ENCODE measurements around the gene BTG1. TPM values are rescaled to one million over a fixed set of nuclear protein-coding genes. Genes with fewer than 3 reads are reported as not detected.

The BTG1 gene
- polyA plus RNA-seq, 3 donors, result 189 to 242 (median 192) TPM

- Mint-ChIP-seq H3K27ac (no peak overlapping the region), H3K4me3 (no peak overlapping the region), H3K4me1 (peaks cover 36% of the 10 kb centered on the region), H3K9me3 (peaks cover 0 to 2% (median 0%) of the 10 kb centered on the region in 7 donors), H3K36me3 (peaks cover 9 to 13% of the 10 kb centered on the region in 2 donors), H3K27me3 (ENCODE audit: low read depth in 3 of 3) (no peaks in the 10 kb centered on the region)
- Histone ChIP-seq H3K27me3 (ENCODE audit: control insufficient read depth in 2 of 2, insufficient read depth in 2 of 2, low read length in 2 of 2) (no peaks in the 10 kb centered on the region), H3K4me1 (ENCODE audit: control insufficient read depth in 1 of 2, insufficient read depth in 2 of 2, low read length in 2 of 2) (peaks cover 27 to 42% of the 10 kb centered on the region in 2 donors), H3K79me2 (ENCODE audit: insufficient read depth, low read length) (peaks cover 19% of the 10 kb centered on the region), H3K36me3 (replicated peaks in 1 of 2; ENCODE audit: control insufficient read depth in 1 of 2, insufficient read depth in 2 of 2, low read length in 2 of 2) (peaks cover 3 to 8% of the 10 kb centered on the region in 2 donors), H3K27ac (ENCODE audit: low read depth in 1 of 2, low read length in 2 of 2) (no peak overlapping the region), H3K9ac (ENCODE audit: insufficient read depth, low read length, poor library complexity, severe bottlenecking) (no peak overlapping the region), H2AFZ (ENCODE audit: insufficient read depth, low read depth, low read length, poor library complexity, severe bottlenecking) (no peak overlapping the region), H3K4me3 (replicated peaks in 1 of 3; ENCODE audit: low read depth in 2 of 3, low read length in 3 of 3) (no peak overlapping the region), H3K4me2 (replicated peaks; ENCODE audit: extremely low read depth, low read length, poor library complexity, severe bottlenecking) (no peak overlapping the region), H4K20me1 (ENCODE audit: insufficient read depth, low read length) (no peaks in the 10 kb centered on the region), H3K9me3 (replicated peaks in 1 of 2; ENCODE audit: control insufficient read depth in 1 of 2, insufficient read depth in 1 of 2, low read length in 2 of 2) (no peaks in the 10 kb centered on the region)
- no peak for DNase-seq
- no peak for TF ChIP-seq CTCF (IDR thresholded peaks at IDR 0.05)
- WGBS (ENCODE audit: insufficient coverage), result no CpG with 5 or more reads among the region's 2 CpGs
- intact Hi-C loops (cut with micrococcal nuclease), result loop anchor here in 1 of 2 donors (10.0 kb wide), 1 partner anchor 53 kb away; no protein-coding TSS in a partner anchor
Observed at GRCh38 chr12:92151916-92152315, 6.3 kb upstream of the BTG1 start.

- H3K9ac ChIP-seq (ENCODE audit: insufficient read depth, low read length, poor library complexity, severe bottlenecking), result no peak overlapping the region
- peaks cover 3 to 9% of the 10 kb centered on the region in 2 donors for H3K36me3 ChIP-seq (replicated peaks in 1 of 2; ENCODE audit: control insufficient read depth in 1 of 2, insufficient read depth in 2 of 2, low read length in 2 of 2)
- no peak overlapping the region for H3K4me2 ChIP-seq (replicated peaks; ENCODE audit: extremely low read depth, low read length, poor library complexity, severe bottlenecking)
- DNase-seq, result no peak
- Mint-ChIP-seq H3K9me3 (peaks cover 0 to 3% (median 0%) of the 10 kb centered on the region in 7 donors), H3K4me1 (peaks cover 26% of the 10 kb centered on the region), H3K36me3 (peaks cover 9 to 12% of the 10 kb centered on the region in 2 donors), H3K4me3 (no peak overlapping the region), H3K27me3 (ENCODE audit: low read depth in 3 of 3) (peaks cover 0 to 4% (median 2%) of the 10 kb centered on the region in 3 donors), H3K27ac (peak overlapping the region in 2 of 7 donors; percentile 35 to 37)
- no peak for TF ChIP-seq CTCF (IDR thresholded peaks at IDR 0.05)
- 95% methylated on average over 4 of the region's 8 CpGs for WGBS (ENCODE audit: insufficient coverage)
- H3K4me3 ChIP-seq (replicated peaks in 1 of 3; ENCODE audit: low read depth in 2 of 3, low read length in 3 of 3), result no peak overlapping the region
- H3K79me2 ChIP-seq (ENCODE audit: insufficient read depth, low read length), result peaks cover 41% of the 10 kb centered on the region
- H2AFZ ChIP-seq (ENCODE audit: insufficient read depth, low read depth, low read length, poor library complexity, severe bottlenecking), result no peak overlapping the region
- H4K20me1 ChIP-seq (ENCODE audit: insufficient read depth, low read length), result peaks cover 10% of the 10 kb centered on the region
- H3K27ac ChIP-seq (ENCODE audit: low read depth in 1 of 2, low read length in 2 of 2), result peak overlapping the region in 1 of 2 donors; percentile 54
- intact Hi-C loops (cut with micrococcal nuclease), result loop anchor here (5.0 to 10.0 kb wide), 7 partner anchors 85 to 778 kb away; partner anchors contain the start of gene EEA1 (in 1 of the 2)
- no peaks in the 10 kb centered on the region for H3K9me3 ChIP-seq (replicated peaks in 1 of 2; ENCODE audit: control insufficient read depth in 1 of 2, insufficient read depth in 1 of 2, low read length in 2 of 2)
- no peaks in the 10 kb centered on the region for H3K27me3 ChIP-seq (ENCODE audit: control insufficient read depth in 2 of 2, insufficient read depth in 2 of 2, low read length in 2 of 2)
- H3K4me1 ChIP-seq (ENCODE audit: control insufficient read depth in 1 of 2, insufficient read depth in 2 of 2, low read length in 2 of 2), result peaks cover 23 to 35% of the 10 kb centered on the region in 2 donors
Observed at GRCh38 chr12:92149563-92149962, 3.9 kb upstream of the BTG1 start.

Measured in CD14-positive monocyte (primary cell).